Kidney (tissue), 14 donors: ENCODE data around the gene ANO4. TPM values are rescaled to one million over a fixed set of nuclear protein-coding genes. Genes with fewer than 3 reads are reported as not detected.
A peak's percentile ranks its signal among the peaks of the same experiment; 100 is the strongest.
"Not testable (repeated sequence)": the region's sequence is repeated elsewhere in the genome, so short reads cannot be mapped to it uniquely, and the experiment has no call there.

Experiments used
- DNase-seq, 5 donors: peaks; one replicate each; pipeline ENCODE4 v3.0.0-alpha.2; 2013 to 2020
- FAIRE-seq: peaks from 2 replicates; lab custom pipeline; 2012; peaks lifted over from hg19 to GRCh38; lab: Jason Lieb, UNC
- H3K27ac ChIP-seq, 2 donors: one replicate each; pipeline ENCODE4 v1.7.0; 2013; ENCODE audit warnings: low read depth in 2 of 2, low read length in 2 of 2, inconsistent platforms in 1 of 2
- H3K27me3 ChIP-seq: one replicate; pipeline ENCODE4 v1.7.1; 2013; ENCODE audit warnings: low read length, inconsistent platforms; ENCODE audit not compliant: control insufficient read depth, insufficient read depth
- H3K36me3 ChIP-seq, 3 donors: one replicate each; pipeline versions ENCODE4 v1.7.0 to v1.7.1; 2013; ENCODE audit warnings: low read length in 3 of 3, control low read depth in 1 of 3, inconsistent platforms in 1 of 3; ENCODE audit not compliant: insufficient read depth in 3 of 3, control insufficient read depth in 2 of 3
- H3K4me1 ChIP-seq, 3 donors: one replicate each; pipeline versions ENCODE4 v1.7.0 to v1.7.1; 2013; ENCODE audit warnings: low read length in 3 of 3, inconsistent platforms in 1 of 3, low read depth in 1 of 3; ENCODE audit not compliant: control insufficient read depth in 2 of 3, insufficient read depth in 2 of 3
- H3K4me3 ChIP-seq, 3 donors: one replicate each; pipeline versions ENCODE4 v1.7.0 to v1.8.1; 2013; ENCODE audit warnings: low read length in 3 of 3, control low read depth in 1 of 3, inconsistent platforms in 1 of 3
- H3K9ac ChIP-seq, 3 donors: one replicate each; pipeline versions ENCODE4 v1.7.0 to v1.7.1; 2013; ENCODE audit warnings: low read length in 3 of 3, control low read depth in 1 of 3, inconsistent platforms in 1 of 3
- H3K9me3 ChIP-seq, 3 donors: one replicate each; pipeline versions ENCODE4 v1.7.0 to v1.7.1; 2013; ENCODE audit warnings: low read length in 3 of 3, control low read depth in 1 of 3, inconsistent platforms in 1 of 3; ENCODE audit not compliant: control insufficient read depth in 2 of 3, insufficient read depth in 1 of 3
- CTCF ChIP-seq: IDR thresholded peaks from 3 replicates; pipeline ENCODE4 v1.5.1; 2012; ENCODE audit warnings: mild to moderate bottlenecking, moderate library complexity, borderline replicate concordance; ENCODE audit not compliant: insufficient read depth; ENCODE audit errors: extremely low read depth
- intact Hi-C: fragments of 100-400 bp; cut with DNase I; formaldehyde crosslinking; loops from one replicate; pipeline ENCODE4 v1.11.1; 2022
- polyA plus RNA-seq: library from polyadenylated mRNA; stranded (reverse); fragments of 350-450 nt; fragmentation: Illumina TruSeq; extraction: RNeasy Lipid Tissue Mini Kit (QIAGEN cat#74804); gene quantifications from one replicate; pipeline ENCODE4 v1.2.3, GENCODE V29; 2014; ENCODE audit warnings: low read depth, low replicate concordance; ENCODE audit not compliant: insufficient read depth
- total RNA-seq: library from RNA; stranded (reverse); fragmentation: NEBNext Ultra II Directional; extraction: Animal tissue kit (Norgen Biotek cat#: 25700); gene quantifications from one replicate; pipeline ENCODE4 v1.2.1, GENCODE V29; 2021
- donor health status: control.
- donor health status: control.
- donor health status: control.
- donor health status: control.
- donor health status: control.
- donor health status: DM: yes; HTN: yes; CAD: no.
- donor health status: Normal renal cell carcinoma (clear cell type).

ANO4 gene
- total and polyA plus RNA-seq, 2 donors from 2014 or later = 0.82 to 2.9 TPM

DNA sequence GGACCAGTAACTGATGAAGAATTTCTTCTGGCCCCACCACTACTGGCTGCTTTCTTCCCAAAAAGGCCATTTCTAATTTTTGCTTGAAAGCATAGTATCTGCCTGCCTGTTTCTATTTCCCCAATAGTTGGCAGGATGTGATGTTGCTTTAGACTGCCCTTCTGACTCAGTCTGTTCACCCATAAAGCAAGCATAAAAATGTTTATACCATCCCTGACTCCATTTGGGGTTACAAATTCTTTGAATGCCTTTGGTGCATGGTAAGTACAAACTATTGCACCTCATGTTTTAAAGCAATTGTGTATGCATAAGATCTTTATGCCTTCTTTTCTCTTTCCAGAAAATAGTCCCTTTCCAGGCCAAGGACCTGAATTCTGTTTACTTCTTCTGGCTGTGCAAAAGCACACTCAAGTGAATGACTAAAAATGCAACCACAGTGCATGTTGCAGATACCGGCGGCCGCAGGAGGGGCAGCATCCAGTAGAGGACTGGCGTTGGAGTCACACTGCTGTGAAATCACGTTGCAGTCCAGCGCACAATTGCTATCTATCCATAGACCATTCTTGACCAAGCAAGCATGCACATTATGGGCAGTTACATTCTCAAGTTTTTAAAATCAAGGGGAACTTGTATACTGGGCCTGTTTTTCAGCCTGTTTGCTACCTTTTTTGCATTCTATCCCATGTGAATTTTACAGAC lies 333.1 kb downstream of the ANO4 start:
- FAIRE-seq (no peak), DNase-seq (peak; percentile 24 to 48 (median 44))
- Histone ChIP-seq H3K27me3 (no peaks in the 10 kb centered on the region), H3K27ac (no peak overlapping the region), H3K9me3 (no peaks in the 10 kb centered on the region), H3K4me3 (no peak overlapping the region), H3K36me3 (no peaks in the 10 kb centered on the region), H3K4me1 (no peaks in the 10 kb centered on the region), H3K9ac (no peak overlapping the region)
- no peak for TF ChIP-seq CTCF
- intact Hi-C loops = no loop called here

DNA sequence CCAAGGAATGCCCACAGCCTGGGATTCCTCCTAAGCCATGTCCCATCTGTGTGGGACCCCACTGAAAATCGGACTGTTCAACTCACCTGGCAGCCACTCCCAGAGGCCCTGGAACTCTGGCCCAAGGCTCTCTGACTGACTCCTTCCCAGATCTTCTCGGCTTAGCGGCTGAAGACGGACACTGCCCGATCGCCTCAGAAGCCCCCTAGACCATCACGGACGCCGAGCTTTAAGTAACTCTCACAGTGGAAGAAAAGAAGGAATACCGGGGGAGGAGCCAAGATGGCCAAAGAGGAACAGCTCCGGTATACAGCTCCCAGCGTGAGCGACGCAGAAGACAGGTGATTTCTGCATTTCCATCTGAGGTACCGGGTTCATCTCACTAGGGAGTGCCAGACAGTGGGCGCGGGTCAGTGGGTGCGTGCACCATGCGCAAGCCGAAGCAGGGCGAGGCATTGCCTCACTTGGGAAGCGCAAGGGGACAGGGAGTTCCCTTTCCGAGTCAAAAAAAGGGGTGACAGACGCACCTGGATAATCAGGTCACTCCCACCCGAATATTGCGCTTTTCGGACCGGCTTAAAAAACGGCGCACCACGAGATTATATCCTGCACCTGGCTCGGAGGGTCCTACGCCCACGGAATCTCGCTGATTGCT lies 351.3 kb downstream of the ANO4 start:
- H3K9me3 ChIP-seq, H3K4me1 ChIP-seq, H3K27ac ChIP-seq, DNase-seq, H3K9ac ChIP-seq, H3K36me3 ChIP-seq, FAIRE-seq, H3K4me3 ChIP-seq, H3K27me3 ChIP-seq, intact Hi-C loops: not testable (repeated sequence)

- no peaks in the 10 kb centered on the region for H3K27me3 ChIP-seq
- H3K27ac ChIP-seq = no peak overlapping the region
- H3K36me3 ChIP-seq = no peaks in the 10 kb centered on the region
- no peaks in the 10 kb centered on the region for H3K4me1 ChIP-seq
- FAIRE-seq = no peak
- no peak for DNase-seq
- H3K9me3 ChIP-seq = no peaks in the 10 kb centered on the region
- no peak for TF ChIP-seq CTCF
- H3K9ac ChIP-seq = no peak overlapping the region
- no peak overlapping the region for H3K4me3 ChIP-seq
- intact Hi-C loops = no loop called here
Observed at GRCh38 chr12:101165319-101165718, 370.7 kb downstream of the ANO4 start.

- no peak overlapping the region for H3K27ac ChIP-seq
- H3K4me1 ChIP-seq = no peaks in the 10 kb centered on the region
- FAIRE-seq = no peak
- no peaks in the 10 kb centered on the region for H3K36me3 ChIP-seq
- no peaks in the 10 kb centered on the region for H3K9me3 ChIP-seq
- no peaks in the 10 kb centered on the region for H3K27me3 ChIP-seq
- intact Hi-C loops = no loop called here
- H3K4me3 ChIP-seq = no peak overlapping the region
- no peak overlapping the region for H3K9ac ChIP-seq
- no peak for DNase-seq
- TF ChIP-seq CTCF = no peak
Observed at GRCh38 chr12:101166866-101167265, 372.3 kb downstream of the ANO4 start.
